GM19467 (cell line): ENCODE measurements around the gene APOB.

Source experiments
- ATAC-seq: cut with Tn5 transposase; IDR thresholded peaks from one replicate; pipeline ENCODE4 v1.9.1; 2021; ENCODE audit warnings: mild to moderate bottlenecking, moderate library complexity; ENCODE audit not compliant: unreplicated experiment

APOB gene

GRCh38 chr2:21006423-21007128, 37.3 kb downstream of the APOB start:
- no peak for ATAC-seq

GRCh38 chr2:21005700-21006422, 38.0 kb downstream of the APOB start:
- ATAC-seq: no peak

- no peak for ATAC-seq
These were observed 38.7 kb downstream of the APOB start for GRCh38 chr2:21005111-21005699.

GRCh38 chr2:21004181-21004572, 39.7 kb downstream of the APOB start:
- ATAC-seq: no peak

GRCh38 chr2:21003572-21004180, 40.2 kb downstream of the APOB start:
- ATAC-seq: no peak

- no peak for ATAC-seq
These were observed 41.1 kb downstream of the APOB start for GRCh38 chr2:21002814-21003192.

- ATAC-seq: no peak
These were observed 41.7 kb downstream of the APOB start for GRCh38 chr2:21001988-21002813.

GRCh38 chr2:21001225-21001946, 42.5 kb downstream of the APOB start:
- no peak for ATAC-seq

GRCh38 chr2:20999906-21000645, 43.8 kb downstream of the APOB start:
- ATAC-seq: no peak

GRCh38 chr2:20998972-20999905, 44.6 kb downstream of the APOB start:
- ATAC-seq: no peak

GRCh38 chr2:20997953-20998722, 45.7 kb downstream of the APOB start:
- no peak for ATAC-seq

GRCh38 chr2:20994130-20994529, 49.7 kb downstream of the APOB start:
- ATAC-seq: no peak

GRCh38 chr2:20992201-20992711, 51.6 kb downstream of the APOB start:
- ATAC-seq: no peak

GRCh38 chr2:20990442-20991430, 53.1 kb downstream of the APOB start:
- ATAC-seq: no peak

GRCh38 chr2:20989404-20989803, 54.5 kb downstream of the APOB start:
- no peak for ATAC-seq

- no peak for ATAC-seq
These were observed 55.0 kb downstream of the APOB start for GRCh38 chr2:20988905-20989304.
